GM12878 (cell line): ENCODE data around the gene HEBP2. TPM values are rescaled to one million over a fixed set of nuclear protein-coding genes. Genes with fewer than 3 reads are reported as not detected.

Experiments used
- BACH1 ChIP-seq: fragments of 450-650 bp; IDR thresholded peaks from 2 replicates; pipeline ENCODE4 v1.6.1; 2017; ENCODE audit warnings: mild to moderate bottlenecking, borderline replicate concordance
- CREB1 ChIP-seq: IDR thresholded peaks from 2 replicates; pipeline ENCODE4 v1.6.1; 2012; ENCODE audit warnings: low read depth, mild to moderate bottlenecking, inconsistent platforms
- DPF2 ChIP-seq: fragments of 450-650 bp; IDR thresholded peaks from 2 replicates; pipeline ENCODE4 v1.6.1; 2017; ENCODE audit warnings: mild to moderate bottlenecking
- GABPA ChIP-seq: IDR thresholded peaks from 2 replicates; pipeline ENCODE4 v1.6.1; 2014; ENCODE audit warnings: antibody characterized with exemption, low read depth, mild to moderate bottlenecking, inconsistent platforms
- HCFC1 ChIP-seq: fragments of 150-350 bp; IDR thresholded peaks from 2 replicates; pipeline ENCODE4 v1.6.1; 2014; ENCODE audit warnings: low read length
- IKZF1 ChIP-seq: fragments of 450-650 bp; conservative IDR thresholded peaks from 2 replicates; pipeline ENCODE4 v1.6.1; 2017; ENCODE audit warnings: antibody characterized with exemption, mild to moderate bottlenecking
- IKZF2 ChIP-seq, 2 experiments: fragments of 450-650 bp; IDR thresholded peaks; 2 replicates each; pipeline ENCODE4 v1.6.1; 2017; ENCODE audit warnings: mild to moderate bottlenecking in 2 of 2, moderate library complexity in 2 of 2
- MEF2B ChIP-seq: fragments of 450-650 bp; IDR thresholded peaks from 2 replicates; pipeline ENCODE4 v1.6.1; 2018; ENCODE audit warnings: mild to moderate bottlenecking, moderate library complexity; ENCODE audit not compliant: partially characterized antibody, poor library complexity, severe bottlenecking
- NFXL1 ChIP-seq: fragments of 450-650 bp; IDR thresholded peaks from 2 replicates; pipeline ENCODE4 v1.6.1; 2017; ENCODE audit warnings: antibody characterized with exemption, mild to moderate bottlenecking, borderline replicate concordance
- NRF1 ChIP-seq: conservative IDR thresholded peaks from 2 replicates; pipeline ENCODE4 v1.6.1; 2011; ENCODE audit warnings: mild to moderate bottlenecking, low read depth, low read length, improper control_type of control experiment
- PML ChIP-seq: IDR thresholded peaks from 2 replicates; pipeline ENCODE4 v1.6.1; 2012; ENCODE audit warnings: low read length, inconsistent platforms
- POLR2A ChIP-seq: IDR thresholded peaks from 2 replicates; pipeline ENCODE4 v1.6.1; 2011; ENCODE audit warnings: low read depth, mild to moderate bottlenecking, low read length
- RCOR1 ChIP-seq: conservative IDR thresholded peaks from 2 replicates; pipeline ENCODE4 v1.6.1; 2012; ENCODE audit warnings: low read depth, low read length, improper control_type of control experiment
- SMARCA5 ChIP-seq: fragments of 450-650 bp; IDR thresholded peaks from 2 replicates; pipeline ENCODE4 v1.6.1; 2017; ENCODE audit warnings: mild to moderate bottlenecking
- YY1 ChIP-seq: IDR thresholded peaks from 2 replicates; pipeline ENCODE4 v1.6.1; 2011; ENCODE audit warnings: low read depth, mild to moderate bottlenecking, low read length
- ZBTB40 ChIP-seq: fragments of 450-650 bp; IDR thresholded peaks from 2 replicates; pipeline ENCODE4 v1.6.1; 2016; ENCODE audit warnings: mild to moderate bottlenecking, moderate library complexity, borderline replicate concordance
- ZNF384 ChIP-seq: IDR thresholded peaks from 2 replicates; pipeline ENCODE4 v1.6.1; 2012; ENCODE audit warnings: low read depth, mild to moderate bottlenecking, low read length, improper control_type of control experiment, borderline replicate concordance
- polyA plus RNA-seq, 11 experiments: library from polyadenylated mRNA; depleted of rRNA in 4 of 11; unstranded in 6 of 11; stranded (reverse) in 5 of 11; fragments of >200 nt; fragmentation: Nextera tagmentation in 4 of 11; fragmentation: Illumina TruSeq in 1 of 11; extraction: Ambion mirVana in 4 of 11; extraction: Trizol in 1 of 11; gene quantifications; 1 replicate in 1 of 11; 2 replicates in 10 of 11; pipeline versions ENCODE4 v1.2.1 to v1.2.3, GENCODE V29; 2011 to 2016; ENCODE audit warnings: inconsistent platforms in 2 of 11, missing spikeins in 2 of 11, low read depth in 1 of 11
- total RNA-seq, 4 experiments: library from RNA; depleted of rRNA in 3 of 4; stranded (reverse); fragments of >200 nt in 3 of 4; fragmentation: Illumina TruSeq in 1 of 4; extraction: Trizol in 1 of 4; gene quantifications; 2 replicates each; pipeline versions ENCODE4 v1.2.1 to v1.2.3, GENCODE V29; 2013 to 2021
- TF ChIP-seq, protein P1 (sequence below): fragments of 450-650 bp; IDR thresholded peaks from 2 replicates; pipeline ENCODE4 v1.6.1; 2017; ENCODE audit warnings: mild to moderate bottlenecking, moderate library complexity
- TF ChIP-seq, protein P2 (sequence below): fragments of 450-650 bp; IDR thresholded peaks from 2 replicates; pipeline ENCODE4 v1.6.1; 2016; ENCODE audit warnings: mild to moderate bottlenecking

HEBP2 gene
- total and polyA plus RNA-seq, 10 of the 15 experiments (the other 5 are each of a cell fraction or from before 2014, with no cell fraction given) = 3.8 to 41.8 (median 16.9) TPM

- peak; percentile 36 for TF ChIP-seq MEF2B
- peak; percentile 73 for TF ChIP-seq DPF2
- peak; percentile 28 to 49; a peak in 2 of 4 replicates for TF ChIP-seq IKZF2 (IDR thresholded peaks at IDR 0.05)
- 0 out of 2 replicates have a peak, but pooled peaks have one; percentile 44 for TF ChIP-seq NFXL1
- peak; percentile 64 for TF ChIP-seq GABPA
- peak; percentile 63 for TF ChIP-seq BACH1
- 0 out of 2 replicates have a peak, but pooled peaks have one; percentile 52 for TF ChIP-seq RCOR1
- no peak; the same call in 1 of the 2 replicates for TF ChIP-seq ZBTB40
- no peak for TF ChIP-seq PML
- peak; percentile 47; the same call in 1 of the 2 replicates for TF ChIP-seq CREB1
- TF ChIP-seq POLR2A = peak; percentile 78
- TF ChIP-seq HCFC1 = no peak
- peak; percentile 84 for TF ChIP-seq IKZF1
- TF ChIP-seq, protein P1, sequence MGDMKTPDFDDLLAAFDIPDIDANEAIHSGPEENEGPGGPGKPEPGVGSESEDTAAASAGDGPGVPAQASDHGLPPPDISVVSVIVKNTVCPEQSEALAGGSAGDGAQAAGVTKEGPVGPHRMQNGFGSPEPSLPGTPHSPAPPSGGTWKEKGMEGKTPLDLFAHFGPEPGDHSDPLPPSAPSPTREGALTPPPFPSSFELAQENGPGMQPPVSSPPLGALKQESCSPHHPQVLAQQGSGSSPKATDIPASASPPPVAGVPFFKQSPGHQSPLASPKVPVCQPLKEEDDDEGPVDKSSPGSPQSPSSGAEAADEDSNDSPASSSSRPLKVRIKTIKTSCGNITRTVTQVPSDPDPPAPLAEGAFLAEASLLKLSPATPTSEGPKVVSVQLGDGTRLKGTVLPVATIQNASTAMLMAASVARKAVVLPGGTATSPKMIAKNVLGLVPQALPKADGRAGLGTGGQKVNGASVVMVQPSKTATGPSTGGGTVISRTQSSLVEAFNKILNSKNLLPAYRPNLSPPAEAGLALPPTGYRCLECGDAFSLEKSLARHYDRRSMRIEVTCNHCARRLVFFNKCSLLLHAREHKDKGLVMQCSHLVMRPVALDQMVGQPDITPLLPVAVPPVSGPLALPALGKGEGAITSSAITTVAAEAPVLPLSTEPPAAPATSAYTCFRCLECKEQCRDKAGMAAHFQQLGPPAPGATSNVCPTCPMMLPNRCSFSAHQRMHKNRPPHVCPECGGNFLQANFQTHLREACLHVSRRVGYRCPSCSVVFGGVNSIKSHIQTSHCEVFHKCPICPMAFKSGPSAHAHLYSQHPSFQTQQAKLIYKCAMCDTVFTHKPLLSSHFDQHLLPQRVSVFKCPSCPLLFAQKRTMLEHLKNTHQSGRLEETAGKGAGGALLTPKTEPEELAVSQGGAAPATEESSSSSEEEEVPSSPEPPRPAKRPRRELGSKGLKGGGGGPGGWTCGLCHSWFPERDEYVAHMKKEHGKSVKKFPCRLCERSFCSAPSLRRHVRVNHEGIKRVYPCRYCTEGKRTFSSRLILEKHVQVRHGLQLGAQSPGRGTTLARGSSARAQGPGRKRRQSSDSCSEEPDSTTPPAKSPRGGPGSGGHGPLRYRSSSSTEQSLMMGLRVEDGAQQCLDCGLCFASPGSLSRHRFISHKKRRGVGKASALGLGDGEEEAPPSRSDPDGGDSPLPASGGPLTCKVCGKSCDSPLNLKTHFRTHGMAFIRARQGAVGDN = peak; percentile 52
- TF ChIP-seq NRF1 = no peak
- TF ChIP-seq, protein P2, sequence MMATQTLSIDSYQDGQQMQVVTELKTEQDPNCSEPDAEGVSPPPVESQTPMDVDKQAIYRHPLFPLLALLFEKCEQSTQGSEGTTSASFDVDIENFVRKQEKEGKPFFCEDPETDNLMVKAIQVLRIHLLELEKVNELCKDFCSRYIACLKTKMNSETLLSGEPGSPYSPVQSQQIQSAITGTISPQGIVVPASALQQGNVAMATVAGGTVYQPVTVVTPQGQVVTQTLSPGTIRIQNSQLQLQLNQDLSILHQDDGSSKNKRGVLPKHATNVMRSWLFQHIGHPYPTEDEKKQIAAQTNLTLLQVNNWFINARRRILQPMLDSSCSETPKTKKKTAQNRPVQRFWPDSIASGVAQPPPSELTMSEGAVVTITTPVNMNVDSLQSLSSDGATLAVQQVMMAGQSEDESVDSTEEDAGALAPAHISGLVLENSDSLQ = peak; percentile 63; the same call in 1 of the 2 replicates
- peak; percentile 92 for TF ChIP-seq SMARCA5
- no peak for TF ChIP-seq YY1
- no peak for TF ChIP-seq ZNF384
Observed at GRCh38 chr6:138403801-138404665, at the start of gene HEBP2 (continued).
